ENCODE results near the gene PTPRN2.
A peak's percentile ranks its signal among the peaks of the same experiment; 100 is the strongest.
"Not testable (repeated sequence)": the region's sequence is repeated elsewhere in the genome, so short reads cannot be mapped to it uniquely, and the experiment has no call there.

Gene PTPRN2

GRCh38 chr7:158587162-158588084 is at the start of gene PTPRN2:
PTPRN2 (minus strand) TSS chr7:158587823.
- peak; percentile 58 for DNase-seq (ENCODE audit: low spot score)

- DNase-seq (ENCODE audit: low spot score): no peak
Measured at GRCh38 chr7:158633055-158633956, 45.7 kb upstream of the PTPRN2 start.

GRCh38 chr7:158631574-158632195 is 44.1 kb upstream of the PTPRN2 start:
- no peak for DNase-seq (ENCODE audit: low spot score)

- DNase-seq (ENCODE audit: low spot score): not testable (repeated sequence)
Measured at GRCh38 chr7:158626289-158626688, 38.7 kb upstream of the PTPRN2 start.

- DNase-seq (ENCODE audit: low spot score): no peak
Measured at GRCh38 chr7:158623241-158623640, 35.6 kb upstream of the PTPRN2 start.

- no peak for DNase-seq (ENCODE audit: low spot score)
Measured at GRCh38 chr7:158620839-158621441, 33.3 kb upstream of the PTPRN2 start.

- DNase-seq (ENCODE audit: low spot score): no peak
Measured at GRCh38 chr7:158620418-158620817, 32.8 kb upstream of the PTPRN2 start.

- no peak for DNase-seq (ENCODE audit: low spot score)
Measured at GRCh38 chr7:158618745-158619140, 31.1 kb upstream of the PTPRN2 start.

GRCh38 chr7:158617737-158618128 is 30.1 kb upstream of the PTPRN2 start:
- no peak for DNase-seq (ENCODE audit: low spot score)

GRCh38 chr7:158616050-158616449 is 28.4 kb upstream of the PTPRN2 start:
- no peak for DNase-seq (ENCODE audit: low spot score)

- no peak for DNase-seq (ENCODE audit: low spot score)
Measured at GRCh38 chr7:158614700-158615099, 27.1 kb upstream of the PTPRN2 start.

- no peak for DNase-seq (ENCODE audit: low spot score)
Measured at GRCh38 chr7:158613481-158613880, 25.9 kb upstream of the PTPRN2 start.

- DNase-seq (ENCODE audit: low spot score): no peak
Measured at GRCh38 chr7:158612546-158612945, 24.9 kb upstream of the PTPRN2 start.

- DNase-seq (ENCODE audit: low spot score): no peak
Measured at GRCh38 chr7:158611541-158611940, 23.9 kb upstream of the PTPRN2 start.

- DNase-seq (ENCODE audit: low spot score): no peak
Measured at GRCh38 chr7:158609313-158609974, 21.8 kb upstream of the PTPRN2 start.

- no peak for DNase-seq (ENCODE audit: low spot score)
Measured at GRCh38 chr7:158607563-158607962, 19.9 kb upstream of the PTPRN2 start.

- DNase-seq (ENCODE audit: low spot score): no peak
Measured at GRCh38 chr7:158606671-158607424, 19.2 kb upstream of the PTPRN2 start.

- DNase-seq (ENCODE audit: low spot score): no peak
Measured at GRCh38 chr7:158606129-158606528, 18.5 kb upstream of the PTPRN2 start.

- no peak for DNase-seq (ENCODE audit: low spot score)
Measured at GRCh38 chr7:158603773-158604755, 16.4 kb upstream of the PTPRN2 start.

All from hematopoietic multipotent progenitor cell treated with erythropoietin and hydrocortisone succinate and interleukin-3 and kit ligand, for 15 days (in vitro differentiated cells).